ENCODE measurements around the gene ZG16B.

The ZG16B gene

DNA sequence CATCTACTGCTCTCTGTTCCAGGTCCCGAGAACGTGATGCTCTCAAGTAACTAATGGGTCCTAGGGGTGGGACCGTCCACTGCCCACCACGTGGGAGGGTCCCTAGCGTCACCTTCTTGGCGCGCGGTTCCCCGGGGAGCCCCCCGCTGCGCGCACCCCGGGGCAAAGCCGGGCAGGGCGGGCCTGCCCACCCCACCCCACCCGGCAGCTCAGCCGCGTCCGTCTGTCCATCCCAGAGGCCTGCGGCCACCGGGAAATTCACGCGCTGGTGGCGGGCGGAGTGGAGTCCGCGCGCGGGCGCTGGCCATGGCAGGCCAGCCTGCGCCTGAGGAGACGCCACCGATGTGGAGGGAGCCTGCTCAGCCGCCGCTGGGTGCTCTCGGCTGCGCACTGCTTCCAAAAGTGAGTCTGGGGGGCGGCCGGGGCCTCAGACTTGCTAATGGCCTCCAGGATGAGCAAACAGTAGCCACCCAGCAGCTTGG, 31.3 kb upstream of the ZG16B start:
- peaks cover 1% of the 10 kb centered on the region for H3K36me3 Mint-ChIP-seq
- no peaks in the 10 kb centered on the region for H3K4me1 Mint-ChIP-seq
- H3K9me3 Mint-ChIP-seq: peaks cover 3% of the 10 kb centered on the region
- H3K27ac Mint-ChIP-seq: no peak overlapping the region
- no peak overlapping the region for H3K4me3 Mint-ChIP-seq
- peaks cover 1% of the 10 kb centered on the region for H3K27me3 Mint-ChIP-seq

DNA sequence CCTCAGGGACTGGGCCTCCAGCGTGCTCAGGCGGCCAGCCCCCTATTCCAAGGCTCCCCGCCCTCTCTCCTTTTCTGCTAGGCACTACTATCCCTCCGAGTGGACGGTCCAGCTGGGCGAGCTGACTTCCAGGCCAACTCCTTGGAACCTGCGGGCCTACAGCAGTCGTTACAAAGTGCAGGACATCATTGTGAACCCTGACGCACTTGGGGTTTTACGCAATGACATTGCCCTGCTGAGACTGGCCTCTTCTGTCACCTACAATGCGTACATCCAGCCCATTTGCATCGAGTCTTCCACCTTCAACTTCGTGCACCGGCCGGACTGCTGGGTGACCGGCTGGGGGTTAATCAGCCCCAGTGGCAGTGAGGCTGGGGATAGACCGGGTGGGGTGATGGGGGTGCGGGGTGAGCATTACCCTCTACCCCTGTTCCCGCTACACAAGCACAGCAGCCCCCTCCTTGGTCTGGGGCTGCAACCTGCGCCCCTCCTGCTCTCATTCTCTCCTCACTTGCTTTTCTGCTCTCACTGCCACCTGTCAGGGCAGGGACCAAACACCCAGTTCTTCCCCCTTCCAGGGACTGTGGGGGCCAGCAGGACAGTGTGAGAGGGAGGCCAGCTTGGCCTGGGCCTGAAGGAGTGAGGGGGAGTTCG, 30.8 kb upstream of the ZG16B start:
- H3K4me1 Mint-ChIP-seq: no peaks in the 10 kb centered on the region

DNA sequence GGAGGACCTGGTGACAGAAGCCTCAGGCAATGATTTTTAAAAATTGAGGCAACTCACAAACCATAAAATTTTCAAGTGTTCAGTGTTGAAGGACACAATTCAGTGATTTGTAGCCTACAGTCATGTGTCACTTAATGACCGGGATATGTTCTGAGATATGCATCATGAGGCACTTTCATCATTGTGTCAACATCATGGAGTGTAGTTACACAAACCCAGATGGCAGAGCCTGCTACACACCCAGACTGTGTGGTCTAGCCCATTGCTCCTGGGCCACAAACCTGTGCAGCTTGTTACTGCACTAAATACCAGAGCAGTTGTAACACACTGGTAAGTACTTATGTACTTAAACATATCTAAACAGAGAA, 30.3 kb upstream of the ZG16B start:
- Mint-ChIP-seq H3K27ac (no peak overlapping the region), H3K9me3 (peaks cover 6% of the 10 kb centered on the region), H3K36me3 (peaks cover 2% of the 10 kb centered on the region), H3K4me1 (no peaks in the 10 kb centered on the region), H3K4me3 (no peak overlapping the region), H3K27me3 (peaks cover 1% of the 10 kb centered on the region)

More for the DNA sequence above, 30.8 kb upstream of the ZG16B start:
- H3K4me3 Mint-ChIP-seq: no peak overlapping the region
- no peak overlapping the region for H3K27ac Mint-ChIP-seq
- peaks cover 2% of the 10 kb centered on the region for H3K36me3 Mint-ChIP-seq
- H3K27me3 Mint-ChIP-seq: peaks cover 1% of the 10 kb centered on the region
- peaks cover 6% of the 10 kb centered on the region for H3K9me3 Mint-ChIP-seq

DNA sequence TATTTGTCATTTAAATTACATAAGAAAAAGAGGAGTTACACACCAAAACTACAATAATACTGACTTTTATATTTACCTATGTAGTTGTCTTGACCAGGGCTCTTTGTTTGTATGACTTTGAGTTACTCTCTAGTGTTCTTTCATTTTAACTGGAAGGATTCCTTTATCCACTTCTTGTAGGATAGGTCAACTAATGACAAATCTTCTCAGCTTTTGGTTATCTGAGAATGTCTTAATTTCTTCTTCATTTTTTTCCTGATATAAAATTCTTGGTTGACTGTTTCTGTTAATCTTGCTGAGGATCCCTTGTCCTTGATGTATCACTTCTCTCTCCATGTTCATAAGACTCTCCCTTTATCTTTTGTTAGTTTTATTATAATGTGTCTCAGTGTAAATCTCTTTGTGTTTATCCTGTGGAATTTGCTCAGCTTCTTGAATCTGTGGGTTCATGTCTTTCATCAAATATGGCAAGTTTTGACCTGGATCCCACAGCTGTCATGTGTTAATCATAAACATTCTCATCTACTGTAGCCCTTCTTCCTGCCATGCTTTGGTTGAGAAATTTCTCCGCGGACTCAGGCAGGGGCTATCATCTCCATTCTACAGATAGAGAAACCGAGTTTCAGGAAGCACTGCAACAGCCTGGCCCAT, 26.4 kb upstream of the ZG16B start:
- H3K27ac Mint-ChIP-seq: no peak overlapping the region
- no peak overlapping the region for H3K4me3 Mint-ChIP-seq
- peaks cover 6% of the 10 kb centered on the region for H3K9me3 Mint-ChIP-seq
- peaks cover 4% of the 10 kb centered on the region for H3K27me3 Mint-ChIP-seq
- H3K4me1 Mint-ChIP-seq: no peaks in the 10 kb centered on the region
- peaks cover 2% of the 10 kb centered on the region for H3K36me3 Mint-ChIP-seq

DNA sequence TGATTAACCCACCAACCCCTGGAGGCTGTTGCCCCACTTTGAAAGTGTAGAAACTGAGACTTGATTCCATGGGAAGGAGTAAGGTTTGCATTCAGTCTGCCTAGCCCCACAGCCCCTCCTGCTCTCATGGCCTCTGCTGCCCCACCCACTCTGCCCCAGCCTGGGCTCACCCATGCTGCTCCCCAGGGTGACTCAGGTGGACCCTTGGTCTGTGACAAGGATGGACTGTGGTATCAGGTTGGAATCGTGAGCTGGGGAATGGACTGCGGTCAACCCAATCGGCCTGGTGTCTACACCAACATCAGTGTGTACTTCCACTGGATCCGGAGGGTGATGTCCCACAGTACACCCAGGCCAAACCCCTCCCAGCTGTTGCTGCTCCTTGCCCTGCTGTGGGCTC, 25.4 kb upstream of the ZG16B start:
- peaks cover 6% of the 10 kb centered on the region for H3K9me3 Mint-ChIP-seq

DNA sequence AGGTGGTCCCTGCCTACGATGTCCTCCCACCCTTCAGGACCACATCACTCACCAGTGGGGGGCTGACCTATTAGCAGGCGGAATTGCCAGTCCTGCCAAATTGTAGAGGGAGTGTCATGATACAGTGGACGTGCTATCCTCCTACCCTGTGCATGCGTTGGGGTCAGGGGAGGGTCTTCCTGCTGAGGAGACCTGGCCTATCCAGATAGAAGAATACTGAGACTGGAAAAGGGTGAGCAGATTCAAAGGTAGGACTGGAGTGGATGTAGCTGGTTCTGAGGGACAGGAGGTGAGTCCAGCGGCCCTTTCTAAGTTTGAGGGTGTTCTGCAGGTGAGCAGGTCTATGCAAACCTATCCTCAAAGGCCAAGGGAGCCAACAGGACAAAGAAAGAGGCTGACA, 23.8 kb upstream of the ZG16B start:
- Mint-ChIP-seq H3K27me3 (peaks cover 9% of the 10 kb centered on the region), H3K4me1 (no peaks in the 10 kb centered on the region), H3K27ac (no peak overlapping the region), H3K9me3 (peaks cover 6% of the 10 kb centered on the region), H3K4me3 (no peak overlapping the region), H3K36me3 (peaks cover 2% of the 10 kb centered on the region)

More for the DNA sequence above, 25.4 kb upstream of the ZG16B start:
- peaks cover 9% of the 10 kb centered on the region for H3K27me3 Mint-ChIP-seq
- H3K4me3 Mint-ChIP-seq: no peak overlapping the region
- peaks cover 2% of the 10 kb centered on the region for H3K36me3 Mint-ChIP-seq
- H3K4me1 Mint-ChIP-seq: no peaks in the 10 kb centered on the region
- no peak overlapping the region for H3K27ac Mint-ChIP-seq

DNA sequence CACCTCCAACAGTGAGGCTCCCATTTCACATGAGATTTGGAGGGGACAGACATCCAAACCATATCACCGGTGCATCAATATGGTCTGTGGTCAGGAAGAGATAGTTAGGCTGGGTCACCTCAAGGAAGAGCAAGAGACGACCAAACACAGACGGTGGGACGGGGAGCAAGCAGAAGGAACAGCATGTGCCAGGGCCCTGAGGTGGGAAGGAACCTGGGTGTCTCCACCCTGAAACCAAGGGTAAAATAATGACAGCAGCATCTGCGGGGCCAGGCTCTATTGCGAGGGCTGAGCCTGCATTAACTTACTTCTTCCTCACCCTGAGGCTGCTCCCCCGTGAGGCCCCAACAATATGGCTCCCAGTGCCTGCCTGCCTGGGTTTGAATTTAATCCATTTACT, 21.9 kb upstream of the ZG16B start:
- Mint-ChIP-seq H3K4me3 (no peak overlapping the region), H3K36me3 (peaks cover 2% of the 10 kb centered on the region), H3K27me3 (peaks cover 9% of the 10 kb centered on the region), H3K4me1 (no peaks in the 10 kb centered on the region), H3K27ac (no peak overlapping the region), H3K9me3 (peaks cover 6% of the 10 kb centered on the region)

DNA sequence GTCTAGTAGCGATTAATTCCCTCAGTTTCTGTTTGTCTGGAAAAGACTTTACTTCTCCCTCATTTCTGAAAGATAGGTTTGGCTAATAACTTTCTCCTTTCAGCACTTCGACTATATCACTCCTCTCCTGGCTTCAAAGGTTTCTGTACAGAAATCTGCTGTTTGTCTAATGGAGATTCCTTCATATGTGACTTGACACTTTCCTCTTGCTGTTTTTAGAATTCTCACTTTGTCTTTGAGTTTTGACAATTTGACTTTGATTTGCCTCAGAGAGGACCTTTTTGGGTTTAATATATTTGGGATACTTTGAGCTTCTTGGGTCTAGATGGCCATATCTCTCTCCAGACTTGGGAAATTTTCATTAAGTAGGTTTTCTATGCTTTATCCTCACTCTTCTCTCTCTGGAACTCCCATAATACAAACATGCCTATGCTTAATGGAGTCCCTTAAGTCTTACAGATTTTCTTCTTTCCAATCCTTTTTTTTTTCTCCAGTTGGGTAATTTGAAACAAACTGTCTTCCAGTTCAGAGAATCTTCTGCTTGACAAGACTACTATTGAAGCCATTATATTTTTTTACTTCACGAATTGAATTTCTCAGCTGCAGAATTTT, 20.8 kb upstream of the ZG16B start:
- H3K27ac Mint-ChIP-seq: no peak overlapping the region
- H3K4me1 Mint-ChIP-seq: no peaks in the 10 kb centered on the region
- no peak overlapping the region for H3K4me3 Mint-ChIP-seq
- H3K27me3 Mint-ChIP-seq: peaks cover 9% of the 10 kb centered on the region
- no peaks in the 10 kb centered on the region for H3K36me3 Mint-ChIP-seq
- H3K9me3 Mint-ChIP-seq: no peaks in the 10 kb centered on the region

DNA sequence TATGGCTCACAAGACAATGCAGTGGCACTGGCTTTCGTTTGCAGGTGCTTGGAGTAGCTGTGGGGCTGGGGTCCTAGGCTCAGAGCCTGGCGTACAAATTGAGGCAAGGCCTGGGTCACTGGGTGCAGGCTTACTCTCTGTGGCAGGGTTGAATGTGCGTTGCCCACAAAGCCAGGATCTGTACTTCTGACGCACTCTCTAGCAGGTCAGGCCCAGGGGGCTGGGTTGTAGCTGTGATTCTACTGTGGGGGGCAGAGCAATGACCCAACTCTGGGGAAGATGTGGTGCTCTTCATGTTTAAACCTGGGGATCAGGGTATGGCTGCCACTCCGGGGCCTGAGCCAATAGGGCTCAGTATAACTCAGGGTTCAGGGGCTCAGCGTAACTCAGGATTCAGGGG, 19.5 kb upstream of the ZG16B start:
- peaks cover 8% of the 10 kb centered on the region for H3K27me3 Mint-ChIP-seq
- no peak overlapping the region for H3K4me3 Mint-ChIP-seq
- no peaks in the 10 kb centered on the region for H3K4me1 Mint-ChIP-seq
- no peaks in the 10 kb centered on the region for H3K9me3 Mint-ChIP-seq
- no peaks in the 10 kb centered on the region for H3K36me3 Mint-ChIP-seq
- H3K27ac Mint-ChIP-seq: no peak overlapping the region

DNA sequence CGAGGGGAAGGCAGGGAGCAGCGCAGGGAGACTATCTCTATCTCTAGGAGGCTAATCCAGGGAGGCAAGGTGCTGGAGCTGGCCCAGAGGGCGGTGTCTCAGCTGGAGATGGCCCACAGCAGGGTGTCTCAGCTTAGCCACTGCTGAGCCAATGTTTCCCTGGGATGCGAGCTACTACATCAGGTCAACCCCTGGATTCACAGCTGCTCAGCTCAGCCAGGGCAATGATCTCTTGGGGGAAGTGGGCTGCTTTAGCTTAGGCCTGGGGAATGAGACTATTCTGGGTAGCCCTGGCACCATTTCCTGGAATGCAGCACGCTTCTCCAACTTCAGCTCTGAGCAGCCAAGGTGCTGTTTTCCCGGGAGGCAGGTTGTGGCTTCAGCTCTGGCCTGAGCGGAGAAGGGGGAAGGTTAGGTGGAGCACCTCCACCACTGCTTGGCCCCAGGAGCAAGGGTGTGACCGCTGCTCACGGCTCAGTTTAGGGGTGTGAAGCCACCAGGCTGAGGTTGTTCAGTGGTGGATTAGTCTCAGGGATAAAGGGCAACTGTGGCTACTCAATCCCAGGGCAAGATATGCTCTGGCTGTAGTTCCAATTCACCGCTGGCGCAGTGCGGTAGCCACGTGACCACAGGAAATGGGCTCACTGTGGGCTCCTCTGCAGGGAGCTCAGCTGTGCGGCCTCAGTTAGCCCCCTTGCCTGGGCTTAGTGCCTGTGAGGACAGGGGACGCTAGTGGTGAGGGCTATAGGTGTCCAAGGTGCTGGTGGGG, 18.2 kb upstream of the ZG16B start:
- Mint-ChIP-seq H3K27ac (no peak overlapping the region), H3K4me3 (no peak overlapping the region), H3K27me3 (peaks cover 8% of the 10 kb centered on the region), H3K36me3 (no peaks in the 10 kb centered on the region), H3K9me3 (no peaks in the 10 kb centered on the region), H3K4me1 (no peaks in the 10 kb centered on the region)

DNA sequence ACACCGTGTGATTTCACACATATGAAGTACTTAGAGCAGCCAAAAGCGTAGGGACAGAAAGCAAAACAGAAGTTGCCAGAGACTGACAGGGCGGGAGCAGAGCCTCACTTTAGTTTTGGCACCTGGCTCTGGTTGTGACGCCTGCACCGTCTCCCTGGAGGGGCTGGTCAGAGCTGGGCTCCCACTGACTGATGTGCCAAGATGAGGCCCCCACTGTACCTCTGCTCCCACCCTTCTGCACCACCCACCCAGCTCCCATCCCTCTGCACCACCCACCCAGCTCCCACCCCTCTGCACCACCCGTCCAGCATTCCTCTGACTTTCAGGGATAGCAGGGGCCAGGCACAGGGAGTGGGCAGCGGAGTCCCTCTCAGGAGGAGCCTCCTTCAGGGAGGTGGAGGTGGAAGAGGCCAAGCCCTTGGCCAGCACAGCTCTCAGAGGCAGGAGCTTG, 16.3 kb upstream of the ZG16B start:
- Mint-ChIP-seq H3K27ac (no peak overlapping the region), H3K27me3 (peaks cover 5% of the 10 kb centered on the region), H3K4me3 (no peak overlapping the region), H3K9me3 (no peaks in the 10 kb centered on the region), H3K36me3 (no peaks in the 10 kb centered on the region), H3K4me1 (no peaks in the 10 kb centered on the region)

DNA sequence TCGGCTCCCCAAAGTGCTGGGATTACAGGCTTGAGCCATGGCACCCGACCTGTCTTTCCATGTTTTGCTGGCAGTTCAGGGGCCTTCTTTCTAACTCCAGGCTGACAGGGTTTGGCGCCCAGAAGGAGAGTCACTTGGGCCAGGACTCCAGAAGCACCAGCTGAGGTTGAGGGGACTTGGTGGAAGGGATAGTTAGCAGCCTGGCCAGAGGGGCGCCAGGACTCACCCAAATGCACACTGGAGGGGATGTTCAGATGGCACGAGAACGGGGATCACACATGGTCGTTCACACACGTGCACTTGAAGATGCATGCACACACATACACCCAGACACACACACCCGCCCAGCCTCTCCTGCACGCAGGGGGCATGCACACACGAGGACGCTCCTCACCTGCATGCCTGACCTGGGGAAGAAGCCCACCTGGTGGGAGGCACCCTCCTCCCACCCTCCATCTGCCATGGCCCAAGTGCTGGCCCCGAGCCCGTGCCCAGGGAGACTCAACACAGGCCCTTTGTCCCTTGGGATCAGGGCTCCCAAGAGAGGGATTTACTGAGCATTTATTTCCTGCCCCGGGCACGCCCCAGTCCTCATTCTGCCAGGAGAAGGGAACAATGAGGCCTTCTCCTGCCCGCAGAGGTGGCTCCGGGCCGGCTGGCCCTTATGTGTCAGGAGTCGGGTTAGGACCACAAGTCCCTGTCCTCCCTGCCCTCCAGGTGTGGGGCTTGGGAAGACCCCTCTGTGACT, 15.4 kb upstream of the ZG16B start:
- H3K4me1 Mint-ChIP-seq: no peaks in the 10 kb centered on the region
- H3K4me3 Mint-ChIP-seq: no peak overlapping the region
- peaks cover under 1% of the 10 kb centered on the region for H3K27me3 Mint-ChIP-seq
- H3K9me3 Mint-ChIP-seq: no peaks in the 10 kb centered on the region
- no peaks in the 10 kb centered on the region for H3K36me3 Mint-ChIP-seq
- no peak overlapping the region for H3K27ac Mint-ChIP-seq

DNA sequence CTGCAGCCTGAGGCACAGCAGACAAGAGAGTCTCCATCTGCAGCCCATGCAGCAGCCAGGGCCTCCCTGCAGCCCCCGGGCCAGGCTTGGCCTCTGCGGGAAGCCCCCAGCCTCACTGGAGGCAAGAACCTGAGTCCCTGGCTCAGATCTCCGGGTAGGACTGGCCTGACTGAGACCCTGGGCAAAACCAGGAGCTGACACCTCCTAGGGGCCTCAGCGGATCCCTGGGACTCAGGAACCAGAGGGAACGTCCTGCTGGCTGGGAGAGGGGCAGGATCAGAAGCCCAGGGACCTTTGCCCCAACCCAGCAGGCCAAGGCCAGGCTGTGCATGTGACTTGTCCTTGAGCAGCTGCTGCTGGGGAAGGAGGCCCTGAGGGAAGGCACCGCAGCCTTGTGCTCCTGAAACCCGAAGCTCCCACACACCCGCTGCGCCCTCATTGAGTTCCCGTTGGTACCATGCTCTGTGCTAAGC, 14.8 kb upstream of the ZG16B start:
- Mint-ChIP-seq H3K4me3 (no peak overlapping the region), H3K9me3 (no peaks in the 10 kb centered on the region), H3K27me3 (no peaks in the 10 kb centered on the region), H3K27ac (no peak overlapping the region), H3K36me3 (no peaks in the 10 kb centered on the region), H3K4me1 (no peaks in the 10 kb centered on the region)

DNA sequence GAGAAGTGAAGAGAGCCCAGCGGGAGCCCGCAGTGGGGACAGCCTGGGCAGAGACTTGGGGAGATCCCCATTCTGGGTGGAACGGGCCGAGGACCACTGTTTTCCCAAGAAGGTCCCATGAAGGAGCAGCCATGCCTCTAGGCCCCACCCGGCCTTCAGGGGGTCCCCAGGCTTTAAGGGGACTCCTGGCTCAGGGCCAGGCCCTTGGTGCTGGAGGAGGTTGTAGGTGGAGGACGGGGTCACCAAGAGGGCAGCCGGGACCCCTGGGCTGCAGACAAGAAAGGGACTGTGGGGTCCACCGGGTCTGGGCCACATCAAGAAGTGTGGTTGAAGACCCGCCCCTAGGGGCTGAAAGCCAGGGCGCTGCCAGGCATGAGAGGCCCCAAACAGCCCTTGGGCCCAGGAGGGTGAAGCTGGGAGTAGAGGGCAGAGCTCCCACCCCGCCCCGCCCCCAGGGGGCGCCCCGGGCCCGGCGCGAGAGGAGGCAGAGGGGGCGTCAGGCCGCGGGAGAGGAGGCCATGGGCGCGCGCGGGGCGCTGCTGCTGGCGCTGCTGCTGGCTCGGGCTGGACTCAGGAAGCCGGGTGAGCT, 13.3 kb upstream of the ZG16B start, which contains the start of gene PRSS21:
Gene PRSS21 (plus strand): TSS at position 487 of the 589 bp plus-strand sequence. CDS start 32 bp downstream, at position 519.
- Mint-ChIP-seq H3K36me3 (no peaks in the 10 kb centered on the region), H3K9me3 (no peaks in the 10 kb centered on the region), H3K4me3 (peak within 1 kb of the TSS; percentile 30), H3K27me3 (no peaks in the 10 kb centered on the region), H3K4me1 (no peaks in the 10 kb centered on the region), H3K27ac (no peak within 1 kb of the TSS)

Measured in activated naive CD4-positive, alpha-beta T cell treated with anti-CD3 and anti-CD28 coated beads, Interleukin-2, amount 50 U/mL, for 24 hours (primary cell).